ENCODE results near the gene PDE4D.

Gene PDE4D

GRCh38 chr5:59506285-59506877 is 387.1 kb downstream of the PDE4D start:
- Histone ChIP-seq H3K27me3 (ENCODE audit: control insufficient read depth, insufficient read depth, low read length) (no peaks in the 10 kb centered on the region), H3K9ac (ENCODE audit: low read length) (no peak overlapping the region), H3K4me1 (ENCODE audit: control insufficient read depth, insufficient read depth, low read length) (peaks cover 5% of the 10 kb centered on the region), H3K9me3 (ENCODE audit: control insufficient read depth, low read length) (no peaks in the 10 kb centered on the region), H3K36me3 (ENCODE audit: control insufficient read depth, insufficient read depth, low read length) (no peaks in the 10 kb centered on the region), H3K4me3 (ENCODE audit: low read length) (no peak overlapping the region)

DNA sequence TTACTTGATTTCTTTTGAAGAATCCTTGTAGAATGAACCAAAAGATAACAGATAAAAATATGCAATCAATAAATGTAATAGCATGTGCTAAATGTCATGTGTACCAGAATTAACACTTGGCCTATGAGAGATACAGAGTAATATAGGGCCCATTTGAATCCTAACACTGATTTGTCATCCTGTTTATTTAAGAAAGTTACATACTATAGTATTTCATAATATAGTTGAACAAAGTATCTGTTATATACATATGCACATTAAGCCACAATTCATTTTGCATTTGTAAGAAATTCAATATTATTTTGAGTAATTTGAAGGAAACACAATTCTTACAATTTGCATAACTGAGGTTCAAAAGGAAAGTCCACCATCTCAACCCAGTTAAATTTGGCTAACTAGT is 389.5 kb downstream of the PDE4D start:
- Histone ChIP-seq H3K4me1 (ENCODE audit: control insufficient read depth, insufficient read depth, low read length) (peaks cover 5% of the 10 kb centered on the region), H3K9ac (ENCODE audit: low read length) (no peak overlapping the region), H3K27me3 (ENCODE audit: control insufficient read depth, insufficient read depth, low read length) (no peaks in the 10 kb centered on the region), H3K36me3 (ENCODE audit: control insufficient read depth, insufficient read depth, low read length) (no peaks in the 10 kb centered on the region), H3K4me3 (ENCODE audit: low read length) (no peak overlapping the region), H3K9me3 (ENCODE audit: control insufficient read depth, low read length) (no peaks in the 10 kb centered on the region)

DNA sequence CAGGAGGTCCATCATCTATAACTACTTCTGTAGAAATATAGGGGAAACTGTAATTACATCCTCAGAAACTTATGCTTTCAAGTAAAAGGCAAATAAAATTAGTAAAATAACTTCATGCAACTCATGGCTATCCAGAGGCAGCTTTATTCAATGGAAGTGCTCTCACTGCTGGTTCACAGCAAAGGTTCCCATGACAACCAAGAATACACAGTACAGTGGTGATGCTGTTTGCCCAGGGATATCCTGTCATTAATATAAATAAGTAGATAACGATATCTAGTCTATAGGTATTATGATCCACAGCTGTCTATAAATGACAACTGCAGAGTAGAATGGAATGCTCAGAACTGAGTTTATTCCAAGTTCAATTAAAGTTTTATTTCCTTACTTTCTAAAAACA is 390.3 kb downstream of the PDE4D start:
- no peaks in the 10 kb centered on the region for H3K36me3 ChIP-seq (ENCODE audit: control insufficient read depth, insufficient read depth, low read length)
- H3K4me1 ChIP-seq (ENCODE audit: control insufficient read depth, insufficient read depth, low read length): peaks cover 5% of the 10 kb centered on the region
- no peak overlapping the region for H3K9ac ChIP-seq (ENCODE audit: low read length)

GRCh38 chr5:59501316-59501715 is 392.2 kb downstream of the PDE4D start:
- Histone ChIP-seq H3K9me3 (ENCODE audit: control insufficient read depth, low read length) (no peaks in the 10 kb centered on the region), H3K4me3 (ENCODE audit: low read length) (no peak overlapping the region), H3K36me3 (ENCODE audit: control insufficient read depth, insufficient read depth, low read length) (no peaks in the 10 kb centered on the region), H3K9ac (ENCODE audit: low read length) (no peak overlapping the region), H3K27me3 (ENCODE audit: control insufficient read depth, insufficient read depth, low read length) (no peaks in the 10 kb centered on the region), H3K4me1 (ENCODE audit: control insufficient read depth, insufficient read depth, low read length) (no peaks in the 10 kb centered on the region)

More for the DNA sequence above, 390.3 kb downstream of the PDE4D start:
- Histone ChIP-seq H3K27me3 (ENCODE audit: control insufficient read depth, insufficient read depth, low read length) (no peaks in the 10 kb centered on the region), H3K4me3 (ENCODE audit: low read length) (no peak overlapping the region), H3K9me3 (ENCODE audit: control insufficient read depth, low read length) (no peaks in the 10 kb centered on the region)

DNA sequence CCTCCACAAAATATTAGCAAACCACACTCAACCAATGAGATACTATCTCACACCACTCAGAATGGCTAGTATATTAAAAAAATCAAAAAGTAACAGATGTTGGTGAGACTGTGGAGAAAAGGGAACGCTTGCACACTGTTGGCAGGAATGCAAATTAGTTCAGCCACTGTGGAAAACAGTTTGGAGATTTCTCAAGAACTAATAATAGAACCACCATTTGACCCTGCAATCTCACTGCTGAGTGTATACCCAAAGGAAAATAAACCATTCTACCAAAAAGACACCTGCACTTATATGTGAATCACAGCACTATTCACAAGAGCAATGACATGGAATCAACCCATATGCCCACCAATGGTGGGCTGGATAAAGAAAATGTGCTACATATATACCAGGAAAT is 393.5 kb downstream of the PDE4D start:
- Histone ChIP-seq H3K4me3 (ENCODE audit: low read length) (no peak overlapping the region), H3K9me3 (ENCODE audit: control insufficient read depth, low read length) (no peaks in the 10 kb centered on the region), H3K4me1 (ENCODE audit: control insufficient read depth, insufficient read depth, low read length) (no peaks in the 10 kb centered on the region), H3K9ac (ENCODE audit: low read length) (no peak overlapping the region), H3K36me3 (ENCODE audit: control insufficient read depth, insufficient read depth, low read length) (no peaks in the 10 kb centered on the region), H3K27me3 (ENCODE audit: control insufficient read depth, insufficient read depth, low read length) (no peaks in the 10 kb centered on the region)

- H3K27me3 ChIP-seq (ENCODE audit: control insufficient read depth, insufficient read depth, low read length): no peaks in the 10 kb centered on the region
- H3K9ac ChIP-seq (ENCODE audit: low read length): no peak overlapping the region
- H3K4me3 ChIP-seq (ENCODE audit: low read length): no peak overlapping the region
- no peaks in the 10 kb centered on the region for H3K9me3 ChIP-seq (ENCODE audit: control insufficient read depth, low read length)
- H3K4me1 ChIP-seq (ENCODE audit: control insufficient read depth, insufficient read depth, low read length): no peaks in the 10 kb centered on the region
- H3K36me3 ChIP-seq (ENCODE audit: control insufficient read depth, insufficient read depth, low read length): no peaks in the 10 kb centered on the region
These were observed 396.3 kb downstream of the PDE4D start for GRCh38 chr5:59497207-59497606.

DNA sequence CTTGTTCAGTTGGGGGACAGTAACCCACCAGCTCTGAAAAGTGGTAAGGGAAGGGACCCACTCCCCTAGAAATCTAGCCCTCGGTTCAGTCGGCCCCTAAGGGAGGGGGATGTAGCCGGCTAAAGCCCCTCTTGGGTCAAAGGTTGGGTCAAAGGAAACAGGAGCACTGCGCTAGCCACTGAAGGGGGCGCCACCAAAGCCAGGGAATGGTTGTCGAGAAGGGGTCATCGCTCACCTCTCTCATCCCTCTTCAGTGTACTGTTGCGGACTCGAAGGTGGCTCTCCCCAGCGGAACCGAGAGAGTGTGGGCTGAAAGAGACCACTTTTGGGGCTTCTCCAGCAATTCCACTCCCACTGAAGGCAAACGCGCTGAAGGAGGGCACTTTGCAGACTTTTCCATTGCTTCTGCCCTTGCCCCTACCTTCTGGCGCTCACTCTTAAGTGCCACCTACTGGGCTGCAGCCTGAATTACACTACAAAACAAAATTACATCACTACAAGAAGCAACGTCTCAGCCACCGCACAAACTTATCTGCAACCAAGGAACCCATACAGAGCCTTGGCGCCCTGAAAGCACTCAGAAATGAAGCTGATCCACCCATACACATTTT is 396.9 kb downstream of the PDE4D start:
- no peak overlapping the region for H3K9ac ChIP-seq (ENCODE audit: low read length)
- no peaks in the 10 kb centered on the region for H3K27me3 ChIP-seq (ENCODE audit: control insufficient read depth, insufficient read depth, low read length)
- no peaks in the 10 kb centered on the region for H3K9me3 ChIP-seq (ENCODE audit: control insufficient read depth, low read length)
- no peak overlapping the region for H3K4me3 ChIP-seq (ENCODE audit: low read length)
- no peaks in the 10 kb centered on the region for H3K36me3 ChIP-seq (ENCODE audit: control insufficient read depth, insufficient read depth, low read length)
- no peaks in the 10 kb centered on the region for H3K4me1 ChIP-seq (ENCODE audit: control insufficient read depth, insufficient read depth, low read length)

- no peak overlapping the region for H3K4me3 ChIP-seq (ENCODE audit: low read length)
- no peaks in the 10 kb centered on the region for H3K36me3 ChIP-seq (ENCODE audit: control insufficient read depth, insufficient read depth, low read length)
- H3K27me3 ChIP-seq (ENCODE audit: control insufficient read depth, insufficient read depth, low read length): no peaks in the 10 kb centered on the region
- no peaks in the 10 kb centered on the region for H3K9me3 ChIP-seq (ENCODE audit: control insufficient read depth, low read length)
- H3K9ac ChIP-seq (ENCODE audit: low read length): no peak overlapping the region
- peaks cover 13% of the 10 kb centered on the region for H3K4me1 ChIP-seq (ENCODE audit: control insufficient read depth, insufficient read depth, low read length)
These were observed 401.6 kb downstream of the PDE4D start for GRCh38 chr5:59491945-59492344.

- Histone ChIP-seq H3K36me3 (ENCODE audit: control insufficient read depth, insufficient read depth, low read length) (no peaks in the 10 kb centered on the region), H3K9ac (ENCODE audit: low read length) (no peak overlapping the region)
These were observed 404.0 kb downstream of the PDE4D start for GRCh38 chr5:59489551-59489950.

DNA sequence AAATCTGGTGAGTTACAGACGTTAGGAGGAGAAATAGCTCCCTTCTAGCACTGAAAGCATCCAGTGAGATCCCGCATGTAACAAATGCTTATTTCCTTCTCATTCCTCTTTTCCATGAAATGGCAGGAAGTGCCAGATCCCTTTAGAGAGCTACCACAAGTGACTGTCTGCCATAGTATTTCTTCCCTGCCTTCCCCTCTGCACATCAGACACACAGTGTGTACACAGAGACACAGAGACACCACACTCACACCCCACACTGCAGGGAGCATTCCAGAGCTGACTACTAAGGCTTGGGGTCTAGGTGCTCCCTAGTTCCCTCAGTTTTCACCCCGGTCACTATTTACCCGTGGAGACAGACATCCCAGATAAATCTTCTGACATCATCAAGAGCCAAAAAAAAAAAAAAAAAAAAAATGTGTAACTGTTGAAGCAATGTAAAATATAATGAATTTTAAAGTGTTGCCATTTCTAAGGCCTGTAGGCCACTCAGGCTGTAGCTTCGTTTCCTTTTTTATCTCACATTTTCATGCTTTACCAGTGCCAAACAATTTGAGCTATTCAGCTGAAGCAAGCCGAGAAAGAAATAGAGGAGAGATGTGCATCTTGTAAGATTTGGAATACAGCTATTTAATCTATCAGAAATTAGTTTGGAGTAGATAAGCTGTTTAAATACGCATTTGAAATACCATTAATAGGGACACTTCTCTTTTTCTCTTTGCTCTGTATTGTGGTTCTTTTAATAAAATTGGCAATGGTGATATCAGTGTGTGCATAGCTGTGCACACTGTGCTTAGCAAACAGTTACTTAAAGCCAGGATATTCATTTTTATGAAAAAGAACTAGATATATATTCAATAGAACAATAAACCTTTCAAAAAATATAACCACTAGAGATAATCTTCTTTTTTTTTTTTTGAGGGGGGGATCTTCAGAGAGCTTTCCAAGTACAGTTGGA is 405.5 kb downstream of the PDE4D start:
- Histone ChIP-seq H3K9ac (ENCODE audit: low read length) (no peak overlapping the region), H3K9me3 (ENCODE audit: control insufficient read depth, low read length) (no peaks in the 10 kb centered on the region), H3K4me1 (ENCODE audit: control insufficient read depth, insufficient read depth, low read length) (peaks cover 13% of the 10 kb centered on the region), H3K36me3 (ENCODE audit: control insufficient read depth, insufficient read depth, low read length) (no peaks in the 10 kb centered on the region), H3K27me3 (ENCODE audit: control insufficient read depth, insufficient read depth, low read length) (no peaks in the 10 kb centered on the region), H3K4me3 (ENCODE audit: low read length) (no peak overlapping the region)

More at GRCh38 chr5:59489551-59489950, 404.0 kb downstream of the PDE4D start:
- H3K9me3 ChIP-seq (ENCODE audit: control insufficient read depth, low read length): no peaks in the 10 kb centered on the region
- H3K4me1 ChIP-seq (ENCODE audit: control insufficient read depth, insufficient read depth, low read length): peaks cover 13% of the 10 kb centered on the region
- no peak overlapping the region for H3K4me3 ChIP-seq (ENCODE audit: low read length)
- no peaks in the 10 kb centered on the region for H3K27me3 ChIP-seq (ENCODE audit: control insufficient read depth, insufficient read depth, low read length)

GRCh38 chr5:59487068-59487686 is 406.3 kb downstream of the PDE4D start:
- Histone ChIP-seq H3K4me3 (ENCODE audit: low read length) (no peak overlapping the region), H3K9ac (ENCODE audit: low read length) (no peak overlapping the region), H3K36me3 (ENCODE audit: control insufficient read depth, insufficient read depth, low read length) (no peaks in the 10 kb centered on the region)

DNA sequence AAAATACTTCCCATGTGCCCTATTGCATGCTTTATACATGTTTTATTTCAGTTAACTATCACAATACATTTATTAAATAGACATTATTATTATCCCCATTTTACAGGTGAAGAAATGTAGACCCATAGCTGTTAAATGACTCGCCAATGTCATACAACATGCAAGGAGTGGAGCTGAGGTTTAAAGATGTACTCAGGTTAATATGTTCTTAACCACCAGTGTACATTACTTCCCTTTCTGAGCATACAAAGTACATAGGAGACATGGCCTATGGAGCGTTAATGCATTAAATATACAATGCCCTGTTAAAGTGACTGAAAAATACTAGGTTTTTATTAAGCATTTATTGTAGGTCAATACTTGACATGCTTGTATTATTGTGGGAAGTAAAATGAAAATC is 407.0 kb downstream of the PDE4D start:
- no peaks in the 10 kb centered on the region for H3K9me3 ChIP-seq (ENCODE audit: control insufficient read depth, low read length)
- no peak overlapping the region for H3K4me3 ChIP-seq (ENCODE audit: low read length)
- no peaks in the 10 kb centered on the region for H3K27me3 ChIP-seq (ENCODE audit: control insufficient read depth, insufficient read depth, low read length)
- peaks cover 13% of the 10 kb centered on the region for H3K4me1 ChIP-seq (ENCODE audit: control insufficient read depth, insufficient read depth, low read length)
- H3K36me3 ChIP-seq (ENCODE audit: control insufficient read depth, insufficient read depth, low read length): no peaks in the 10 kb centered on the region
- no peak overlapping the region for H3K9ac ChIP-seq (ENCODE audit: low read length)

More at GRCh38 chr5:59487068-59487686, 406.3 kb downstream of the PDE4D start:
- Histone ChIP-seq H3K27me3 (ENCODE audit: control insufficient read depth, insufficient read depth, low read length) (no peaks in the 10 kb centered on the region), H3K9me3 (ENCODE audit: control insufficient read depth, low read length) (no peaks in the 10 kb centered on the region), H3K4me1 (ENCODE audit: control insufficient read depth, insufficient read depth, low read length) (peaks cover 13% of the 10 kb centered on the region)

All from mucosa of stomach (tissue), 1 donor.